ENCODE data around the gene C6orf141. TPM values are rescaled to one million over a fixed set of nuclear protein-coding genes. Genes with fewer than 3 reads are reported as not detected.

The C6orf141 gene
- total RNA-seq, 1 donor from 2014 or later: 4.9 TPM

DNA sequence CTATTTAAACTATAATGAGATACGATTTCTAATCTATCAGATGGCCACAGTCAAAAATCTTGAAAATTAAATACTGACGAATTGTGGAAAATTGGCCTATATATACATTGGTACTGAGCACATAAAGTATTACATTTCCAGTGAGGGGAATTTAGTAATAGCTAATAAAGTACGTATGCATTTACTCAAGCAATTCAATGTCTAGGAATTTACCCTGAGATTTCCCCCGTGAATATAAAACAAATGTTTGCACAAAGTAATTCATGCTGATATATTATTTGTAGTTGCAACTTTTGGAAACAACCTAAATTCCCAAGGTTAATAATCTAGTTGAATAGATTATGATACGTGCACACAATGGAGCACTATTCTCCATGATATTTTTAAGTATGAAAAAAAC, 14.7 kb upstream of the C6orf141 start:
- DNase-seq (ENCODE audit: low spot score in 2 of 2) (no peak), FAIRE-seq (no peak)

DNA sequence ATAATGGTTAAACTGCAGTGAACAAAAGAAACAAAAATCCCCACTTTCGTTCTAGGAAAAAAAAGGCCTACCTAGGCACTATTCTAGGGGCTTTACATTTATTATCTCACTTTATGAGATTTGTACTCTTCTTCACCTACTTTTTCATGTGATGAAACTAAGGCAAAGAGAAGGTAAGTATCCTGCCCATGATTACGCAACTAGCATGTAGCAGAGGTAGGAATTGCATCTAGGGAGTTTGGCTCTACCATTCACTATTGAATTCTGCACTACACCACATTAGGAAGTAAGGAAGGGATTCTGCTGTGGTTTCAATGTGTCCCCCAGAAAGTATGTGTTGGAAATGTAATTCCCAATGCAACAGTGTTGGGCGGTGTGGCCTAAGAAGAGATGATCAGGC, 11.4 kb upstream of the C6orf141 start:
- no peak for FAIRE-seq

DNA sequence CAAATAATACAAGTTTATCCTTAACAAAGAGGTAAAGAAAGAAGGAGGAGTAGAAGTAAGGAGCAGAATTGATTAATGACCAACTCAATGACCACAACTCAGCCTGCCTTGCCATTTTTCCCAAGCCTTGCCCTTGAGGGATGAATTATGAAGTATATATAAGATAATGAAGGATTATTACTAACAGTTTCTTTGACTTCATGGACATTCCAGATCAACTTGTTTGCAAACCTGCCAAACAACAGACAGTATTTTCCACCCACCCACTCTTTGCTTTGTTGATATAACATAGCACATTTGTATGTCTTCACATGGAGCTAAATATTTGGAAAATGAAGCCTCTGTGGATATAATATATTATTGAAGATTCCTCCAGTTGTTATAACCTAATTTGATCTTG, 9.9 kb upstream of the C6orf141 start:
- DNase-seq (ENCODE audit: low spot score in 2 of 2): no peak
- no peak for FAIRE-seq

More for the DNA sequence above, 11.4 kb upstream of the C6orf141 start:
- DNase-seq (ENCODE audit: low spot score in 2 of 2): no peak

DNA sequence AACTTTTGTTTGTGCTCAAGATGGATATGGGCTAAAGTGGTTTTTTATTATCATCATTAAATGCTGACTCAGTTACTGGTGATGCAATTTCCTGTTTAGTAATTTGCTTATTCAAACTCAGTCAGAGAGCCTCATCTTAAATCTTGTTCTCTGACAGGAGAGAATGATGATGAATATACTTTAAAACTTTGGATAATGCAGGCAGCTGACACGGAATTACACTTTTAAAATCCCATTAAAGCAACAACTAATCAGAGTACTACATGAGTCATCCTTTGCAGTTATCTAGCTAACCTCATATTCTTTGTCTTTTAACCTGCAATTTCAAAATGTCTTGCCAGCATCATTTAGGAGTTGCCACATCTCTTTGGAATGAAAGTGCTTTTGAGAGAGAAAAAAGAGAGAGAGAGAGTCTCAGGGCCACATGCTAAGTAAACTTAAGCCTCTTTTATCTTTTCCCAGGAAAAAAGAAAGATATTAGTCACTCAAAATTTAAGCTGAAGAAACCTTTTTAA, 9.2 kb upstream of the C6orf141 start:
- FAIRE-seq (no peak), DNase-seq (ENCODE audit: low spot score in 2 of 2) (no peak)

DNA sequence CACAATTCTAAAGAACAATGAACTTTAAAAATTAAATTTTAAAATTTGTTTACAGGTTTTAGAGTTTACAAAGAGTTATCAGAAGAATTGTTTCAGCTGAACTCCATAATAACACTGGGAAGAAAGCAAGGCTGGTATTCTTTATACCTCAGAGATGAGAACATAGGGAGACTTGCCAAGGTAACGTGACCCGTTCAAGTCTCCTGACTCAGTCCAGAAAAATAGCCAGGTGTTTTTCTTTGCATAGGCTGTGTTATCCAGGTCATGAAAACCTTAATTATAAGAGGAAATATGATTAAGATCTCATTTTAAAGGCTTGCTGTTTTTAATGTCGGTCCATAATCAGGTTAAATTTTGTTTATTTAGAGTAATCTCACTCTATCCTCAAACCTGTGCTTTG, 8.5 kb upstream of the C6orf141 start:
- DNase-seq (ENCODE audit: low spot score in 2 of 2) (no peak), FAIRE-seq (no peak)

DNA sequence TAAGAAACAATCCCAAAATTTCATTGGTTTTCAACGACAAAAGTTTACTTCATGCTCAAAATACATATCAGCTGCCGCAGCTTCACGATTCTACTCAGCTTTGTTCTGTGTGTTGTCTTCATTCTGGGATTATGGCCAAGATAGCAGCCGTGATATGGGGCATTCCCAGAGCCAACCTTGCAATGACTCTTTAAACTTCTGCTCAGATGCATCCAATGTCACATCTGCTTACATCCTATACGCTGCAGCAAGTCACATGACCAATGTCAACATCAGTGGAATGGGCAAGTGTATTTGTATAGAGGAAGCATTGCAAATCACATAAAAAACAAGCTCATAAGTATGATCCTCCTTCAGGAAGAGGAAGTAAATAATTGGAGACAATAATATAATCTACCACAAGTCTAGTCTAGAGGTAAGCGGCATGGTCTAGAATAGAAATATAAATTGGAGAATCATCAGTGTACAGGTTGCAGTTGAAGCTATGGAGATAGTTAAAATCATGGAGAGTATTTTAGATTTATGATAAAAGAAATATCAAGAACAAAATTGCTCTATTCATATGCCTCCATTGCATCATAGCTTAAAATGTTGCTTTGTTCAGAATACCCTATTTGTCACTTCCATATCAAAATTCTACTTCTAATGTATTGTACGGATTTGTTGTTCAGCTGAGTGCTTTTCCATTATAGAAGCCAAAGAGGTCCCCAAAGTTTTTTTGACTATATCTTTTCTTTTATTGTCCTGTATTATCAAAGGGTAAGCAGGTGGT, 7.2 kb upstream of the C6orf141 start:
- no peak for DNase-seq (ENCODE audit: low spot score in 2 of 2)
- FAIRE-seq: no peak

DNA sequence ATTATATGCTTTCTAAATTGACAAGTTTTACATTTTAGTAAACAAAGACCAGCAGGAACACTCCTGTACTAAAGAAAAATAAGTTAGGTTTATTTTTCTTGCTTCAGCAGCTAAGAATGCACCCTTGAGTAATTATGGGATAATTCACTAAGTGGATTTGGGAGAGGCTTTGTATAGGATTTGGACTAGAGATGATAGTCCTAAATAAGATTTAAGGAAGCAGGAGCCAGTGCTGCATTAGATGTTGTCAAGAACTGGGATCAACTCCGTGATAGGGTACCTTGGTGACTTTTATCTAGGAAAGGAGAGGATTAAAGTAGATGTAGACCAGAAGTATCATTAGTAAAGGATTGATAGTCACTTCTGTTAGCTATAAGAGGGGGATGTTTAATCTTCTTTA, 4.1 kb upstream of the C6orf141 start:
- no peak for FAIRE-seq
- no peak for DNase-seq (ENCODE audit: low spot score in 2 of 2)

DNA sequence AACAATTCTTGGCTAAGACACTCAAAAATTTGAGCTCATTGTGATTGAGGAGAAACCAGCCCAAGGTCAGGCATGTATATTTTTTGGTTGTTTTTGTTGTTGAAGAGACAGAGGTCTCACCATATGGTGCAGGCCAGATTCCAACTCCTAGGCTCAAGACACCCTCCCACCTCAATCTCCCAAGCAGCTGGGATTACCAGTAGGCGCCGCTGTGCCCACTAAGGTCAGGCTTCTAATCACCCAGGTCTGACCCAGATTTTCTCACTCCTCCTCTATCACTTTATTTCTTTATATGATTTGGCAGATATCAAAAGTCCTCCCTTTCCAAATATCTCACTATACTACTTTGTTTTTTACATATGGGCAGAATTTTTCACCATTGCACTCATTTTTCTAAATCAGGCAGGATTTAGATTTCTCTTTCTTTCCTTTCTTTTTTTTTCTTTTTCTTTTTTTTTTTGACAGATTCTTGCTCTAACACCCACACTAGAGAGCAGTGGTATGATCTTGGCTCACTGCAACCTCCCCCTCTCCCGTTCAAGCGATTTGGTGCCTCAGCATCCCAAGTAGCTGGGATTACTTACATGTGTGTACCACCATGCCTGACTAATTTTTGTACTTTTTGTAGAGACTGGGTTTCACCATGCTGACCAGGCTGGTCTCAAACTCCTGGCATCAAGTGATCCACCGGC, 1.7 kb upstream of the C6orf141 start:
- FAIRE-seq (no peak), DNase-seq (ENCODE audit: low spot score in 2 of 2) (no peak)

DNA sequence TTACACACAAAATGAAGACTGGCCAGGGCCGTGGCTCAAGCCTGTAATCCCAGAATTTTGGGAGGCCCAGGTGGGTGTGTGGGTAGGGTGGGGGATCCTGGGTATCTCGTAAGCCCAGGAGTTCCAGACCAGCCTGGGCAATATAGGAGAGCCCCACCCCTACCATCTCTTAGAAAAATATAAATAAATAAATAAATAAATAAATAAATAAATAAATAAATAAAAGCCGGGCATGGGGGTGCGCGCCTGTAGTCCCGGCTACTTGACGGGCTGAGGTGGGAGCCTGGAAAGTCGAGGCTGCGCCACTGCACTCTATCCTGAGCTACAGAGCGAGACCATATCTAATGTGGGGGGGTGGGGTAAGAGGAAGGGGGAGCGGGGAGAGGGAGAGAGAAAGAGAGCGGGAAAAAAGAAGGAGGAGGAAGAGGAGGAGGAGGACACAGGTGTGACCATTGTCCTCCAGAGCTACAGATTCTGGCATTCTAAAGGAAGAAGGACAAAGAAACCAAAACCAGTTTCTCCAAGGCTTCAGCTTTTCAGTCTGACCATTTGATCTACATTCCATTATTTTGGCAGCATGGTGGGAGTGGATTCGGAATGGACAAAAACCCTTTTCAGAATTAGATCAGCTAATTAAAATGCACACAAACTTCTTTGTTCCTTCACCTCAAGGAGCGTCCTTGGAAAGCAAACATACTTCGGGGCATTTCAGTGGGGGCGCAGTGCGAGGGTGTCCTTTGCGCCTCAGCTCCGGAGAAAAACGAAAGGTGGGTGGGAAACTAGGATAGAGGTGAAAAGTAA, 577 bp upstream of the C6orf141 start:
- no peak for DNase-seq (ENCODE audit: low spot score in 2 of 2)
- no peak for FAIRE-seq

DNA sequence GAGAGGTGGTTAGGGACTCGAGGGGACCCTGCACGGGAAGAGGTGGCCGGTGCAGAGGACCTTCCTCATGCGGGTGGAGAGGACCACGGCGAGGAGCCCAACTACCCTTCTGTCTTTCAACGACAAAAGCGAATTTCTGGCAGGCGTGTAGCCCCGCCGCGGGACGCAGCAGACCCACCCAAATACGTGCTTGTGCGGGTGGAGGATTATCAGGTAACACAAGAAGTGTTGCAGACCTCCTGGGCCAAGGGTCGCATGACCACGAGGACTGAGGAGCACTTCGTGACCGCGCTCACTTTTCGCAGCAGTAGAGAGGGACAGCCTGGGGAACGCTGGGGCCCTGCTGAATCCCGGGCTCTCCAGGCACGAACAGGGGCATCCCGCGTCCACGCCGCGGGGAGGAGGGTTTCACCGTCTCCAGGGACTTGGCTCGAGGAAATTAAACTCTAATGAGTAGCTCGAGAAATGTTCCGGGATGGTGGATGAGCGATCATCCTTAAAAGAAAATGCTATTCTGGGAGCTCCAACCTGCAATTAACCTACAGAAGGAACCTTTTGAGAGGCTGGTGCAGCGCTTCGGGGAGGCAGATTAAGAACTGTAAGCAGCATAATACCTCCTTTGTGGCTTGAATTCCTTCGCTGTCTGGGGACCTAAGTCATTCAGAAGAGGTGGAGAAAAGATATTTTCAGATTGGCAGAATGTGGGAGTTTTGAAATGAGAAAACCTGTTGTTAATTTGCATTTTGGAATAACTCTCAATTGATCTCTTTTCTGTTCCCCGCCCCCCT, 804 bp downstream of the C6orf141 start:
- DNase-seq (ENCODE audit: low spot score in 2 of 2) (peak in 1 of 2 donors; percentile 10), FAIRE-seq (no peak)

DNA sequence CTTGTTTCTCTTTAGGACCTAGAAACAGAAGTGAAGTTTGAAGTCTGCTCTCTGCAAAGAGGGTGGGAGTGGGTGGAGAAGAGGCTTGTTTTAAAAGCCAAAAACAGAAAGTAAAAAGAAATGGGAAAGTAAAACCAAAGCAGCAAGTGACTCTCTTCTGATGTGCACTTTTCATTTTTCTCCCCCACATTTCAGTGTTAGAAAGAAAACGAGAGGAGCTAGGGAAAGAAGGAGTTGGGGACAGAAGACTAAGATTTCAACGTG, 1.3 kb downstream of the C6orf141 start:
- FAIRE-seq (no peak), DNase-seq (ENCODE audit: low spot score in 2 of 2) (no peak)

DNA sequence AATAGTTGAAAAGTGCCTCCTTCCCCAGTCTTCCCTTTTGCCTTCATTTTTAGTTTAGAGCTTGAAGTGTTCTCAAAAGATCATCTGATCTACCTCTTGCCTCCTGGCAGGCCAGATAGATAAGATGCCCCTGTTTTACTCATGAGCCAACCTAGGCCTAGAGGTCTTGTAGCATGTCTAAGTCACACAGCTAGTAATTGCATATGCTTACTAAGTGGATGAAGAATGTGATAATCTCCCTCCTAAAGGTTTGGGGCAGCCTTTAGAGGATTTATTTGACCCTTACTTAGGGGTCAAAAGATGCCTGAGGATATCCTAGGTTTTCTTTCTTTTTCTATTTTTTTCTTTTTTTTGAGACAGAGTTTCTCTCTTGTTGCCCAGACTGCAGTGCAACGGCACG, 2.1 kb downstream of the C6orf141 start:
- FAIRE-seq: no peak
- no peak for DNase-seq (ENCODE audit: low spot score in 2 of 2)

DNA sequence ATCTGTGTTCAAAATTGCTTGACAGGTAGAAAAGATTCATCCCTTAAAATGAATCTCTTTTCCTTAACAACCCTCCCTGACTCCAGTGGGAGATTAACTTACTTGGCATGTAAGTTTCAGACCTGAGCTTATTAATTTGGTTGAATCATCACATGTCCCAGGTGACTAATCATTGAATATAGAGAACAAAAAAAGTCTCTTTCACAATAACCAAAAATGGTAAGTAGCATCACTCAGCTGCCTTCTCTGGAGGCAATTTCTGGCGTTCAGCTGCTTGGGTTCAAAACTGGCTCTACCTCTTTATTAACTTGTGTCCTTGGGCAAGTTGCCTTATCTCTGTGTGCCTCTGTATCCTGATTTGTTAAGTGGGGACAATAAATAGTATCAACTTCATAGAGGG, 2.9 kb downstream of the C6orf141 start:
- DNase-seq (ENCODE audit: low spot score in 2 of 2): no peak
- no peak for FAIRE-seq

DNA sequence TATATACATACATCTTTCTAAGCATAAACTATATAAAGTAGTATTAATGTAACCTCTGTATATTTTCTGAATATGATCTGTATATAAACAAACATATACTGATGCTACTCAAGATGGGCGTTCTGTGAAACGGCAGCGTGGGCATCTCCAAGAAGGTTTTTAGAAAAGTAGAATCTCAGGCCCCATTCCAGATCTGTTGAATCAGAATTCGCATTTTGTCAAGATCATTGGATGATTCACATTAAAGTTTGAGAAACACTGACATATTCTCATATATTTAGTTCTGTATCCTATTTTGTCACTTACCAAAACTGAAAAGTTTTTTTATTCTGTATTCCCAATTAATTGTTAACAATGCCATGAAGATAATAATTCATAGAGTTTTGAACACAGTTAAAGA, 5.5 kb downstream of the C6orf141 start:
- DNase-seq (ENCODE audit: low spot score in 2 of 2) (no peak), FAIRE-seq (no peak)

DNA sequence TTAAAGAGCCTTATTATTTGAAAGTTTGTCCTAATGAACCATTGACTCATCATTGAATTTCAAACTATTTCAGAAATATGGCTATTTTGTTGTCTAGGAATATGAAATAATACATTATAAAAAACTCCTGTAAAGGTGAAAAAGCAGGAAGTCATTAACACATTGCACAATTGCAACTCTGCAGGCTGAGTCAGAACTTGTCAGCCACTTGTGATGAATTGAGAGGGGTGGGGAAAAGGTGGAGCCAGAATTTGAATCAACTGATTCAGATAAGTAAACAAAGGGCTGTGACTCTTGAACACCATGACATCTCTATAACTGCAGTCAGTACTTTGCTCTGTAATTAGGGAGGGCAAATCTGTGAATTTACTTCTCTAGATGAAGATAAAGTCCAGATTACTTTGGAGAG, 6.0 kb downstream of the C6orf141 start:
- no peak for FAIRE-seq
- no peak for DNase-seq (ENCODE audit: low spot score in 2 of 2)

DNA sequence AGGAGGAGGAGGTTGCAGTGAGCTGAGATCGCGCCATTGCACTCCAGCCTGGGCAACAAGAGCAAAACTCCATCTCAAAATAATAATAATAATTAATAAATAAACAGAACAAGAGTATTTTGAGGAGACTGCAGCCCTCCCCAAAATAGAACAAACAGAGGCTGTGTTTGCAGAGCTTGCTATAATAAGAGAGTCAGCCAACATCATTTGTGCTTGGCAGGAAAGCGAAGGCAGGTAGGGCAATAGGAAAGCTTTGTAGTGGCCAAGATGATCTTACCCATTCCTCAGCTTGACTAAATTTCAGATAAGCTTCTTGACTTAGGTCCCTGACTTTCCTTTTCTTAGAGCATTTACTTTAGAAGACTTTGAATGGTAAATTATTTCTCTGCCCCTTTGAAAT, 6.7 kb downstream of the C6orf141 start:
- DNase-seq (ENCODE audit: low spot score in 2 of 2) (no peak), FAIRE-seq (no peak)

DNA sequence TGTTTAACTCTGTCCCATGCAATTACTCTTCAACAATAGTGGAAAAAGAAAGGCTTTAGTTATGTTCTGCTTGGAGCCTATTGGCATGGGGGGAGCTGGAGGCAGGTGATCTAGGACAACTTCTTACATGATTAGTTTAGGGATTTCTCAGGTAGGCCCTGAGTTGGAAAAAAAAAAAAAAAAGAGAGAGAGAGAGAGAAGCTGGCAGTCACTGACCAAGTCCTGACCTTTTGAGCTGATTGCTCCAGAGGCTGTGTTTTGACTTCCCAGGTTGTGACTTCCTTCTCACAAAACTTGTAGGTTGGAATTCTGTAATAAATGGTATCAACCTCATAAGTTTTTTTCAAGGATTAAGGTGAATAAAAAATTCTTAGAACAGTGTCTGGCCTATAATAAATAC, 7.8 kb downstream of the C6orf141 start:
- no peak for FAIRE-seq

DNA sequence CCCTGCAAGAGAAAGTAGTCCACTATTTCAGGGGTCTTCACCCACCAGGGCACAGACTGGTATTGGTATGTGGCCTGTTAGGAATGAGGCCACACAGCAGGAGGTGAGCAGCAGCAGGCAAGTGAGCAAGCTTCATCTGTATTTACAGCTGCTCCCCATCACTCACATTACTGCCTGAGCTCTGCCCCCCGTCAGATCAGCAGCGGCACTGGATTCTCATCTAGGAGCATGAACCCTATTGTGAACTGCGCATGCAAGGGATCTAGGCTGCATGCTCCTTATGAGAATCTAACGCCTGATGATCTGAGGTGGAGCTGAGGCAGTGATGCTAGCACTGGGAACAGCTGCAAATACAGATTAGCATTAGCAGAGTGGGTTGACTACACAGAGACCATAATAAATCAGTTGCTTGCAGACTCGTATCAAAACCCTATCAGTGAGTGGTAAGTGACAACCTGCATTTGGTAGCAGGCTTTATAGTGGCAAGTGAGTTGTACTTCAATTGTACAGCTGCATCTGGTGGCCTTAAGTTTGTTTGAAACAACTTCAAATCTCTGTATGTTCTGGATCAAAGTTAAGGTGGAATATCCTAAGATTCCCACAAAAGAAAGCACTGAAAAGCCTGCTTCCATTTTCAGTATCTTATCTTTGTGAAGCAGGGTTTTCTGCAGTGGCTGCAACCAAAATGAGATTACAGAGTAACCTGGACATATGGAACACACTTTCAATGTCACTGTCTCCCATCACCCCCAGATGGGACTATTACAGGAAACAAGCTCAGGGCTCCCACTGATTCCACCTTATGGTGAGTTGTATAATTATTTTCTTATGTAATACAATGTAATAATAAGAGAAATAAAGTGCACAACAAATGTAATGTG, 12.8 kb downstream of the C6orf141 start:
- DNase-seq (ENCODE audit: low spot score in 2 of 2) (no peak), FAIRE-seq (no peak)

More for the DNA sequence above, 7.8 kb downstream of the C6orf141 start:
- DNase-seq (ENCODE audit: low spot score in 2 of 2): no peak

DNA sequence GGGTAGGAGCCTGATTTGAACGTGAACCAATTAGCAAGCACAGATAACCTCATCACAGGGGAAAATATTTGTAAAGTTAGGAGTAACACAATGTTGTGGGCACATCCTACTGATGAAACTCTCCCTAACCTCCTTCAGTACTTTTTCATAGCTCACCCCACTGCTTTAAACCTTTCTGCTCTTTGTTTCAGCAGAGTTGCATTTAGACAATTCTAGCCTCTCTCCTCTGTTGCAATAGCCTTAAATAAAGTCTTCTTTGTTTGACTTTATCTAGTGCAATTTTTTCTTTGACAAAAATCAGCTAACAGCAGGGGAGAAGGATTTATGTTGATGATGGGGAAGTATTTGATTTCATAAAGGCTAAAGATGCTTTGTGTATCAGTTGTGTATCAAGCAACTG, 14.1 kb downstream of the C6orf141 start:
- no peak for FAIRE-seq

DNA sequence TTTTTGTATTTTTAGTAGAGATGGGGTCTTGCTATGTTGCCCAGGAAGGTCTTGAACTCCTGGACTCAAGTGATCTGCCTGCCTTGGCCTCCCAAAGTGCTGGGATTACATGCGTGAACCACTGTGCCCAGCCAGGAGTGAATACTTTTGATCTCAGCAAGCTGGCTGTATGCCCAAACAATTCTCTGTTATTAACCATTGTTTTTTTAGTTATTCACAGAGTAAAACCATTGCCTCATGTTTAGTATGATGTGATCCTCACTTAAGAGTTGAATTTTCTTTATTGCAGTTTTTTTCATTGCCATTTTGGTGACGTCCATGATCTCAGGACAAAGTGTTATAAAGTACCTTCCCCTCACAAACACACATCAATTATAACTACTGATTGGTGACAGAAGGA, 14.8 kb downstream of the C6orf141 start:
- DNase-seq (ENCODE audit: low spot score in 2 of 2) (no peak), FAIRE-seq (no peak)

More for the DNA sequence above, 14.1 kb downstream of the C6orf141 start:
- no peak for DNase-seq (ENCODE audit: low spot score in 2 of 2)
